Measurements from ENCODE around the gene PLCB1. TPM values are rescaled to one million over a fixed set of nuclear protein-coding genes. Genes with fewer than 3 reads are reported as not detected.

Gene PLCB1
- total RNA-seq, 2 donors from 2014 or later: 8.5 to 10.9 TPM

DNA sequence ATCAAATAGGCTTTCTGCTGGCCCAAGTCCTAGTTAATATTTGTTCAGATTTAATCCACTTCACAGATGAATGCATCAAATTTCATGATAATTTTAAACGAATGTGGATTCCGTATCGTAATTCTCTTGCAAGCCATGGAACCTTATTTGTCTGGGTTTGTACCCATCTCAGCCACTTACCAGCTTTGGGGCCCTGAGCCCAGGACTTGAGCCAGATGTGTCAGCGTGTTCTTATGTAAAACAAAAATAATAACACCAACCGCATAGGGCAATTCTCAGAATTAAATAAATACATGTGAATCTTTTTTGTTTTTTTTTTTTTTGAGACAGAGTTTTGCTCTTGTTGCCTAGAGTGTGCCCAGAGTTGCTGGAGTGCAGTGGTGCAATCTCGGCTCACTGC, 654.3 kb downstream of the PLCB1 start:
- DNase-seq (no peak), ATAC-seq (no peak)
- intact Hi-C loops (cut with DNase I, micrococcal nuclease): no loop called here

DNA sequence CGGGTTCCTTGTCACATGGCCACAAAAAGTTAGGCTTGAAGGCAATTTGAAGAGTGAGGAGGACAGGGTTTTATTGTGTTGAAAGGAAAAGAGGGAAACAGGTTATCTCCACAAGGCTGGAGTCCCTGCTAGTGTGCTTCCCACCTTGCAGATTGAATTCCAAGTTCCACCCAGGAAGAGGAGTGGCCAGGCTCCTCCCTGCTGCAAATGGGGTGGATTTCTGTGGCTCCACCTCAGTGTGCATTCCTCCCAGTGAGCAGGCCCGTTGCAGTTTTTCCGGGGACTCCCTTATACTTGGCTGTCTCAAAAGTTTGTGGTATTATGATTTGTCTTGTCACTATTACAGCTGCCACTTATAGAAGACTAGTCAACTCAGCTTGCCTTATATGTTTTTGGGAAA, 655.0 kb downstream of the PLCB1 start:
- ATAC-seq: peak; percentile 66
- peak; percentile 42 to 59 for DNase-seq
- intact Hi-C loops (cut with DNase I, micrococcal nuclease): no loop called here

DNA sequence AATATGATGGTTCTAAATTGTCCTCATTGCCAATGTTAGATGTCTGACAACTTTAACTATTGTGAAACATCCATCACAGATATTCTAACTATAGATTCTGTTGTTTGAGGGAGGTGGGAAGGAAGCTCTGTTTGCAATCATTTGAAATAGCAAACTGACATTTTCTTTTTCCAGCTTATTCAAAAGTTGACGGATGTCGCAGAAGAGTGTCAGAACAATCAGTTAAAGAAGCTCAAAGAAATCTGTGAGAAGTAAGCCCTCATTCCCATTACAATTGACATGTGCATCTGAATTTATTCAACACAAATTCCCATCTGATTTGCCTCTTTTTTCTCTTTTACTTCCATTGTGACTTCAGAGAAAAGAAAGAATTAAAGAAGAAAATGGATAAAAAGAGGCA, 656.2 kb downstream of the PLCB1 start:
- intact Hi-C loops (cut with DNase I, micrococcal nuclease): no loop called here
- ATAC-seq (no peak), DNase-seq (no peak)

DNA sequence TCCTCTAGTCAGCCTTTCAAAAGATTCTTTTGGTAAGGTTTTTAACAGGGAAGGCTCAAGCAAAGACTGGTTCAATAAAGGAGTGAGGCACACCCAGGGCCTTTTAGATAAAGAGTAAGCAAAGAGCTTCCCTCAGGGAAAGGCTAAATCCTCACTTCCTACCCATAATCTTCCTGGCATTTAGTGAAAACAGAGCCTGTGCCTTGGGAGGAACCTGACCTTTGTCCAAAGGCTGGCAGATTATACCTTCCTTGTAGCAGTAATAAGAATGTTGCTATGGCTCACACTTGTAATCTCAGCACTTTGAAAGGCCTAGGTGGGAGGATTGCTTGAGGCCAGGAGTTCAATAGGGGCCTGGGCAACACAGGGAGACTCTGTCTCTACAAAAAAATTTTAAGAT, 656.8 kb downstream of the PLCB1 start:
- intact Hi-C loops (cut with DNase I, micrococcal nuclease): no loop called here
- DNase-seq: peak; percentile 32 to 53
- ATAC-seq: peak; percentile 95

DNA sequence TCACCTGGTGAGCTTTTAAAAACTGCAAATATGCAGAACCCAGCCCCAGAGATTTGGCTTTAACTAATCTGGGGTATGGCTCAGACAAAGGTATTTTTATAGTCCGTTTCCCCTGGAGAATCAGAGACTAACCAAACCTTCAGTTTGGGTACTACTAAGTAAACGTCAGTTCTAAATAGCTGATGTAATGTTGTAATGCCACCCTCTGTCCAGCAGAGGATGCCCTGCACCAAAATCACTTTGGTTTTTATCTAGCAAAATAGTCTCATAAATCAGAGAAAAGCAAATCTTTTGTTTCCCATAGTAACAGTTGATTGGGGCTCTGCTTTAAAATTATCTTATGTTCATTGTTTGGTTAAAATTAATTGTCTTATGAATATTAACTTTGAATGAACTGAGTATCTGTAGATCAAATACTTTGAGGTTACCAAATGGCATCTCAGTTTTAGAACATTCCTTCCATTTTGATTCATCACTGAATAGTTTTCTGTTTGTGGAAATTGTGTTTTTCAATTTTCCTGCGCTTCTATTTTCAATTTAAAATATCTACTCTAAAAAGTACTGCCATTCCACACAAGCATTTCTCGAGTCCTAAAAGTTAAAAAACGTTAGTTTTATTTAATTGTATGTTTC, 658.5 kb downstream of the PLCB1 start:
- DNase-seq (peak in 1 of 2 donors; percentile 35), ATAC-seq (no peak)
- intact Hi-C loops (cut with DNase I, micrococcal nuclease): loop anchor here in 1 of 2 donors (10.0 kb wide), 2 partner anchors 64 to 564 kb away; no protein-coding TSS in a partner anchor

DNA sequence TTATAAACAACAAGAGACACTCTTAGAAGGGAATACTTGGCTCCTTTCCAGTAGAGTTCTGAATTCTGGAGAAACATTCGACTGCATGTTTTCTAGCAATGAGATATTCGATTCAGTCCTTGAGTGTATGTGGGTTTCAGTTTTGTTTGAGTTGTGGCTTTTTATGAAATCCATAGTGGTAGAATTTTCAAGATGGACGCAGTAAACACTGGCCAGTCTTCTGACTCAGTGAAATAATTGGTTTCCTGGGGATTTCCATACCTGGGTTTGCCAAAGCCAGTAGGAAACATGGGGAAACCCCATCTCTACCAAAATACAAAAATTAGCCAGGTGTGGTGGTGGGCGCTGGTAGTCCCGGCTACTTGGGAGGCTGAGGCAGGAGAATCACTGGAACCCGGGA, 663.3 kb downstream of the PLCB1 start:
- no peak for ATAC-seq
- DNase-seq: no peak
- intact Hi-C loops (cut with DNase I, micrococcal nuclease): loop anchor here in 1 of 2 donors (10.0 kb wide), 2 partner anchors 59 to 559 kb away; no protein-coding TSS in a partner anchor

DNA sequence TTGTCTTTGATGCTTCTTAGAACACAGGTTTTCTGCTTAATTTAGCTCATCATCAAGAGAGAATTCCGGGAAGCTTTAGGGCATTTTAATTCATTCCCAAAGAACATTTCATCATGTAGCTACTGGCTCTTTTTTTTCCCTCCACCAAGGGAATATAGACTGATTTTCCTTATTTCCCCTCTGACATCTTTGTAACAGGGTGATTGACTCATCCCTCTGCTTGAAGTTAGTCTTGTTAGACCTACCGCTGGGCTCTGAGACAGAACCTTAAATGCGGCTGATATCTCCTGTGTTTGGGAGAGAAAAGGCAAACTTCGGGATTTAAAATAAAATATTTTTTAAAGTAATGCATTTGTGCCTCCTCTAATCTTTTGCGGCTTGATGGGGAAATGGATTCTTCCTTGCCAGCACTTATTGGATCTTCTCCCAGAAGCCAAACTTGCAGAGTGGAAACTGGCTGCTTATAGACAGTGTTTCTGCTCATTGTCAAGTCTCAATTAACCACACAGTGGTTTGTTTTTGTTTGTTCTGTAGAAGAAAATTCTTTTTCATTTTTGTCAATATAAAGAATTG, 664.1 kb downstream of the PLCB1 start:
- intact Hi-C loops (cut with DNase I, micrococcal nuclease): loop anchor here in 1 of 2 donors (10.0 kb wide), 2 partner anchors 59 to 559 kb away; no protein-coding TSS in a partner anchor
- no peak for ATAC-seq
- no peak for DNase-seq

DNA sequence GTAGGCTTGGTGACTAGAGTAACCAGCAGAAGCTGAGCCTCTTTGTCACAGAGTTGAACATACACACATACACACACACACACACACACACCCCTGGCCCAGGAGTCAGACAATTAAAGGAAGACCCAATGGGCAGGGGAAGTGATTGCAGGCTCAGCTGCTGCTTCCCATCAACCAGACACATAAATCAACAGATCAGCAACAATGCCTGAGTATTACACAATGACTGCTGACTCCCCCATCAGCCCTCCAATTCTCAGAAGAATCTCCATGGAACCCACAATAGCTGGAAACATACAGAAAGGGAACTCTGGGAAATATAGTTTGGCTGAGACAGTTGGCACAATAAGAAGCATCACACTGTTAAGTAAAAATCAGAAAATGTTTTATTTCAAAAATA, 666.4 kb downstream of the PLCB1 start:
- intact Hi-C loops (cut with DNase I, micrococcal nuclease): loop anchor here in 1 of 2 donors (10.0 kb wide), 2 partner anchors 56 to 556 kb away; no protein-coding TSS in a partner anchor
- ATAC-seq: no peak

DNA sequence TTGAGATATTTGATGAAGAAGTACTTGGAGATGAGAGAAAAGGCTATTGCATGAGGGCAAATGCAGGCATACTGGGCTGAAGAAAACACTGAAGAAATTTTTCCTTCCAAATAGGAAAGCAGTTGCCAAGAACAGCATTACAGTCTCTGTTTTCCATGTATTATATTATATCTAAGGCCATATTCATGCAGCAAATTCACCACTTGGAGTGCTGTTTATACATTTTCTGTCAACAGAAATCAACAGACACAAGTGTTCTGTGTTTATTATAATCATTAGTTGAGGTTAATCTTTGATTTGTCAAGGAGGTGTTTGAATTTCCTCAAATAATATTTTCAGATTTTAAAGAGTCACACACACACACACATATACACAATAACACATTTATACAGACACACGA, 668.0 kb downstream of the PLCB1 start:
- ATAC-seq: no peak
- no peak for DNase-seq
- intact Hi-C loops (cut with DNase I, micrococcal nuclease): no loop called here

More for the DNA sequence above, 666.4 kb downstream of the PLCB1 start:
- DNase-seq: no peak

DNA sequence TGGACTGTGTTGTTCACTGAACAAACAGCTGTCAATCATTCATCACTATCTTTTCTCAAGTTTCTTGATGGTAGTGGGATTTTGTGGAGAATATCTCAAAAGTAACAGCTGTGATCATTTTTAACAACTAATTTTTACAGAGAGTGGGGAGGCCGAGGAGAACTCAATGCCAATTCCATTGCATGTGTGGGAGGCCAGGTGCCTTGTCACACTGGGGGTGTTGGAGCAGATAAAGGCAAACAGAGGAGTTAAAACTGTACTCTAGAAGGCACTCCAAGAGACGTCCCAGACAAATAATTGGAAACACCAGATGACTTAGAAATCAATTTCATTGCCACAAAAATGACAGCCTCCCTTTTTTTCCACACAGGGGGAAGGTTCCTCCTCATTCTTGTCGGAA, 669.6 kb downstream of the PLCB1 start:
- DNase-seq: no peak
- no peak for ATAC-seq
- intact Hi-C loops (cut with DNase I, micrococcal nuclease): no loop called here

DNA sequence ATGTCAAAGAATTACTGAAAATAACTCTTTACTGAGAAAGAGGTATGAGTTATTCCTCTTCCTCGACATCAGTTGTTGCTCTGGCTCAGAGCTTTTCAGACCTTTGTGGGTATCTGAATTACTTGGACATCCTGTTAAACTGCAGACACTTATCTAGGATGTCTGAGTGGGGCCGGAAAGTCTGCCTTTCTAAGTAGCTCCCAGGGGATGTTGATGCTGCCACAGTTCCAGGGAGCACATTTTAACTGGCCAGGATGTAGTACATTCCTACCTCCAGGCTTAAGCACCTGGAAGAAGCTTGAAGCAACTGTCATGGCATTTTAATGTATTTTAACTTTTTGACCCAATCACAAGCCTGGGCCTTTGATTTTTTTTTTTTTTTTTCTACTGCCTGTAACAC, 671.0 kb downstream of the PLCB1 start:
- no peak for DNase-seq
- ATAC-seq: no peak
- intact Hi-C loops (cut with DNase I, micrococcal nuclease): no loop called here

DNA sequence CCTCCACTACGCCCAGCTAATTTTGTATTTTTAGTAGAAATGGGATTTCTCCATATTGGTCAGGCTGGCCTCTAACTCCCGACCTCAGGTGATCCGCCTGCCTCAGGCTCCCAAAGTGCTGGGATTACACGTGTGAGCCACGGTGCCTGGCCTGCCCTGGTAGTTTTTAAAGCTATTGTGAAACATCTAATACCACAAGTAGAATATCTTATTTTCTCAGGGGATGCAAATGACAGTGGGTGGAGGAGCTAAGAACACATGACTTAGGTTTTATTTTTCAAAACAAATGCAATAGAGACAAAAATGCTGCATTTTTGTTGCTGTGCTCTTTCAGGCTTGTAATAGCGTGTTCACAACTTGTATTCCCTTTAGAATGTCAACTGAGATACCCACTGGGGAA, 671.9 kb downstream of the PLCB1 start:
- intact Hi-C loops (cut with DNase I, micrococcal nuclease): no loop called here
- ATAC-seq (no peak), DNase-seq (no peak)

DNA sequence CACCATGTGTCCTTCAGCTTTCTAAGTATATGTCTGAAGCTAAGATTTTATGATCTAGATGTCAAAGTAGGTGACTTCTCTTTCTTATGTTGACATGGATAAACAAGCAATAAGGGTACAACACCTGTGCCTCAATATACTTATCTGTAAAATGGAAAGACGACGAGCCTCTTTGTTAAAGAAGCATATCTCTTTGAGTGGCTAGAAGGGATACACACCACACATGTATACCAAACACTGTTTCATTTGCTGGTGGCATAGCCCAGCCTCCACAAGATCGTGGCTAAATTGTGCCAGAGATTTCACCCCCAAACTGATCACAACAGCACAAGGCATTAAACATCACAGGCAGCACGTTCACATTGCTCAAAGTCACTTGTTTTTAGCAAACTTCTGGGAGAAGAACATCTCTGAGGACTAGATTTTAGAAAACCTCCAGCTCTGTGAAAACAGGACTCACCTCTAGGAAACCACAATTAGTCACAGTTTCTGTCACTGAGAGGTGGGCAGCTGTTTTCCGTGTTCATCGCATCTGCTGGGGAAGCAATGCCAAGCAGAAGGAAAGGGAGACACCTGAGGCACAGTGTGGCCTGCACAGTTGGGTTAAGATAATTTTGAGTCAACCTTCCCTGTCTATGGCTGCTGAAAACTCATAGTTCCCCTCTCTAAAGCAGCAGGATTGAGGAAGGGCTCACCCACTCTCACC, 673.8 kb downstream of the PLCB1 start:
- intact Hi-C loops (cut with DNase I, micrococcal nuclease): no loop called here
- no peak for DNase-seq
- no peak for ATAC-seq

DNA sequence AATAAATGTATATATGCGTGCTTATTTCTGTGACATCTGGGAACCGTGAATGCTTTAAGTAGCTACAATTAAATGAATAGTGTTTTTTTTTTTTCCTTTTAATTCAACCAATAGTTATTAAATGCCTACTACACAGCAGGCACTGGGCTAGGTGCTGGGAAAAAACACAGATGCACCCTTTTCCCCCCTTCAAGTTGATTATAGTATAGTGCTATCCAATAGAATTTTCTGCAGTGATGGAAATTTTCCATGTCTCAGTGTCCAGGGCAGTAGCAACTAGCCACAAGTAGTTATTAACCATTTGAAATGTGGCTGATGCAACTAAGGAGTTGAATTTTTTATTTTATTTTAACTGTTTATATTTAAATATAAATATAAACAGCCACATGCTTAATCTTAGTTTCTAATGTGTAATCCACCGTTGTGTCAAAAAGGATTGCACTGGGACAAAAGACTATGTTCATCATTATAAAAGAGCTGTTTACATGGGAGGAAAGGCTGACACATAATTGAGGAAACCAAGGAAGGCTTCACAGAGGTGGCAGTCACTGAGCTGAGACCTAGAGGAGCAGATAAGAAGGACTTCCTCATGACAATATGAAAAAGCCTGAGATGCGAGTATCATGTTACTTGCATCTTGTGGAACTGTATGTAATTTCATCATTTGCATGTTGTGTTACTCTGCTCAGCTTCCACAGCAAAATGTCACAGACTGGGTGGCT, 675.6 kb downstream of the PLCB1 start:
- ATAC-seq: no peak

DNA sequence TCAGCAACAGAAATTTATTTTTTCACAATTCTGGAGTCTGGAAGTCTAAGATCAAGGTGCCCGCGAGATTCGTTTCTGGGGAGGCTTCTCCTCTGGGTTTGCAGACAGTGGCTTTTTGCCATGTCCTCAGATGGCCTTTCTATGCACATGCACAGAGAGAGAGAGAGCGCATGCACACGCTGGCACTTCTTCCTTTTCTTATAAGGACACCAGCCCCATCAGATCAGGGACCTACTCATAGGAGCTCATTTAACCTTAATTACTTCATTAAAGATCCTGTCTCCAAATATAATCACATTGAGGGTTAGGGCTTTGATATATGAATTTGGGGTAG, 676.1 kb downstream of the PLCB1 start:
- DNase-seq: no peak
- no peak for ATAC-seq
- intact Hi-C loops (cut with DNase I, micrococcal nuclease): no loop called here

More for the DNA sequence above, 675.6 kb downstream of the PLCB1 start:
- no peak for DNase-seq
- intact Hi-C loops (cut with DNase I, micrococcal nuclease): no loop called here

DNA sequence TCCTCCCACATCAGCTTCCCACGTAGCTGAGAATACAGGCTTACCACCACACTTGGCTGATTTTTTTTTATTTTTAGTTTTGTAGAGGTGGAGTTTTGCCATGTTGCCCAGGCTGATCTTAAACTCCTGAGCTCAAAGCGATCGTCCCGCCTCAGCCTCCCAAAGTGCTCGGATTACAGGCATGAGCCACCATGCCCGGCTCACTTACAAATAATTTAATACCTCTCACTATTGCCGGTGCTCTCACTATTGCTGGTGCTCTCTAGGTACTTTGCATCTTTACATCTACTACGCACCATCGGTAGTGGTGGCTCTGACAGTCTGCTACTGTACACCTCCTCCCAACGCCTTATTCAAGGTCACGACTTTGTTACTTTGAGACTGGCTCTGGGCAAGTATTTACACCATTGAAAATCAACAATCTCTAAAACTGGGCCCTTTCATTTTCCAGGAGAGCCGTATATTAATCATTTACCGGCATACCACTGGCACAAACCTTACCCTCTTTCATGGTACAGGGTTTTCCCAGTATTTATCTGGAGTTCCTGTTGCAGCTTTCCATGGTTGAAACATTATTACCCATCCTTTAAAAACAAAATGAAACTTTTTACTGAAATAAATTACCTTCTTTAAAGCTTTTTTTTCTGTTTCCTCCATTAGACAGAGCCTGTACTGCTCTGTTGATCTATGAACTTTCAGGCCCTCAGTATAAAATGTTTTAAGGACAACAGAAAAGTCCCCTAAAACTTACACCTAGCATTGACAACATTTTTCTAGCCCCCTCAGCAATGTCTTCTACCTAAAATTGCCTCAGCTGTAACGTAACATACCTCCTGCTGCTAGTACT, 677.3 kb downstream of the PLCB1 start:
- DNase-seq (no peak), ATAC-seq (peak; percentile 59)
- intact Hi-C loops (cut with DNase I, micrococcal nuclease): no loop called here

DNA sequence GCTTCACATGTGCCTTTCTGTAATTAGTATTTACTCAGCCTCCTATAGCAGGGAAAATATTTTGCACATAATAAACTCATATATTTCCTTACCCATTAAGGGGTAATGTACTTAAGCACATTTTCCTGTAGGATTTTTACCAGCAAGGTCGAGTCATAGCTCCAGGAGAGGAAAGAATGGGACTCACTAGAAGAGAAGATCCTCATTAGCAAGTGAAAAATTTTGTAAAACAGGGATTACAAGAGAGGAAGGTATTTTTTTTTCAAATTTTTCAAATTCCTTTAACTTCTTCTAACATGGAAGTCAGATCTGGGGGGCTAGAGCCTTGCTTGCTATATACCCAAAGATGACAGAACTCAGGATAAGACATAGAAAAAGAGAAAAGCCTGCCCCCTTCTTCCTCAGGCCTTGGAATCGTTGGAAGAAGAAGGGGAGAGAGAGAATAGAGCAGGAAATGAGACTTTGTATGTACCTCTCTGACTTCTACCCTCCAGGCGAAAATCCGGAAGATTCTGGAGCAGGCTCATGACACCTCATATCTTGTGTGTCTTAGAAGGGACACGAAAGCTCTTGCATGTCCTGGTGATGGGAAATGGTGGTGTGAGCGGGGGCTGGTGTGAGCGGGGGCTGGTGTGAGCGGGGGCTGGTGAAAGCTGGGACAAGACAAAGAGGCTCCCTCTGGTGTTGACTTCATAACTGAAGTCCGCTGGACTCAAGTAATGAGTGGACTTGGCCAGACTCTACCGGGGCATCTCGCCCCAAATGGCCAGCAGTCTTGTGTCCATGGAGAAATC, 679.9 kb downstream of the PLCB1 start:
- no peak for ATAC-seq
- no peak for DNase-seq
- intact Hi-C loops (cut with DNase I, micrococcal nuclease): no loop called here

DNA sequence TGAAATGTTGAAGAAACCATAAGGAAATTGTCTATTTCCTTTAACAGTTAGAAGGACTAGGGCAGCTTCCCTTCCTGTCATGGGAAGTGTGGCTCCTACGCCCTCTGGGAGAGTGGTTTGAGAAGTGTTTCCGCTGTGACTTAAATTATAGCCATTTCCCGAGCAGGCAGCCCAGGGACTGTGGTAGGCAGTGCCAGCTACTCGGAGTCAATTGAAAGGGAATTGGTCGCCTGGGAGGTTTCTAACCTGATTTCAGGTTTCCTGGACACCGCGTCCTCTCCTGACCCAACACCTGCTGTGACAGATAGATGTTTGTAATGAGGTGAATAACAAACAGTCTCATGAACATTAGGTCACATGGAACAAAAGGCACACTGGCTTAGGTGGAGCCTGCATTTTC, 680.8 kb downstream of the PLCB1 start:
- ATAC-seq (no peak), DNase-seq (no peak)
- intact Hi-C loops (cut with DNase I, micrococcal nuclease): no loop called here
